Measurements from ENCODE around the gene MYO1E.

MYO1E gene

GRCh38 chr15:59194639-59195325, 177.9 kb downstream of the MYO1E start:
- no peak for DNase-seq (ENCODE audit: low spot score)

- no peak for DNase-seq (ENCODE audit: low spot score)
Measured at GRCh38 chr15:59191855-59192237, 180.8 kb downstream of the MYO1E start.

DNA sequence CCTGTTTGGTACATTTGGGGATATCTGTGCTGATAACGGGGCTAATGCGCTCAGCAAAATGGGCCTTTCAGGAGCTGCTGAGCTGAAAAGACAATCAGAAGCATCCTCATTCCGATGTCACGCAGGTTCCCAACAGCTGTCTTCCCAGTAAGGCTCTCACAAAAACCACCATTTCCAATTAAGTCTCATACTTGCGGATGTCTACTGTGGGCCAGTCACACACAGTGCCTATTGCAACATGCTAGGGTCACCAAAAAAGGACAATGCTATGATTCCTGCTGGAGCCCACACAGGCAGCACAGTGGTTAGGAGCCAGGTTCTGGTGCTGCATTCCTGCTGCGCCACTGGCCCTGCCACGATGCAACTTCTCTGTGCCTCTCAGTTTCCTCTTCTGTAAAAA, 182.4 kb downstream of the MYO1E start:
- DNase-seq (ENCODE audit: low spot score) = no peak

GRCh38 chr15:59189241-59189640, 183.4 kb downstream of the MYO1E start:
- DNase-seq (ENCODE audit: low spot score) = no peak

DNA sequence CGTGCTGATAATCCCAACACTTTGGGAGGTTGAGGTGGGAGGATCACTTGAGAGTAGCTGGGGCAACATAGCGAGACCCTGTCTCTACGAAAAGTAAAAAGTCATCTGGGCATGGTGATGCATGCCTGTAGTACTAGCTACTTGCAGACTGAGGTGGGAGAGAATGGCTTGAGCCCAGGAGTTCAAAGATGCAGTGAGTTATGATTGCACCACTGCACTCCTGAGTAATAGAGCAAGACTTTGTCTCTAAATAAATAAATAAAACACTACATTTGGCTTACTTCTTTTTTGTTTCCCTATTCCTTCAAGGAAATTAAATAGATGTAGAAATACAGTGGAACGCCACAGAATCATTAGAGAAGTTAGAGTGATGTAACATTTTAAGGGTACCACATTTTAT, 186.2 kb downstream of the MYO1E start:
- no peak for DNase-seq (ENCODE audit: low spot score)

- DNase-seq (ENCODE audit: low spot score) = no peak
Measured at GRCh38 chr15:59185725-59186124, 186.9 kb downstream of the MYO1E start.

GRCh38 chr15:59180945-59181600, 191.6 kb downstream of the MYO1E start:
- DNase-seq (ENCODE audit: low spot score) = no peak

GRCh38 chr15:59179717-59180116, 193.0 kb downstream of the MYO1E start:
- DNase-seq (ENCODE audit: low spot score) = no peak

DNA sequence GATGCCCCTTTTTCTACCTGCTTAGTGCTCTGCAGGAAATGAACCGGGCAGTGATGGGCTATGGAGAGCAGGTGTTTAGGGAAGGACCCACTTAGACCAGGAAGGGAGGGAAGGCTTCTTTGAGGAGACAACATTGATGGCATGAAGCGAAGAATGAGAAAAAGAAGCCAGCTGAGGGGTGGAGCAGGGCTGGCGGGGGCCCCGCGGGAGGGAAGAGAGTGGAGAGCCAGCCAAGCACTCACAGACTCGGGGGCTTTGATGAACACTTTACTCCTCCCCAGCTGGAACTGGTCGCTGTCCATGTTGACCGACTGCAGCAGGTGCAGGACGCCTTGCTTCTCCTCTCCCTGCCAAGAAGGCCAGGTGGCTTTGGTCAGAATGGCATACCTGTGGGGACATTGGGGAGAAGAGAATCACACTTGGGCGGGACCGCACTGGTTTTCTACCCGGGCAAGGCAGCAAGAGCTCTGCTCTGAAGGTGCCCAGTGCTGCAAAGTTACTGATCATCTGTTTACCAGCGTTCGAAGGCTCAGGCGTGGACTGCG, 194.4 kb downstream of the MYO1E start:
- no peak for DNase-seq (ENCODE audit: low spot score)

GRCh38 chr15:59177317-59177660, 195.4 kb downstream of the MYO1E start:
- DNase-seq (ENCODE audit: low spot score) = no peak

- no peak for DNase-seq (ENCODE audit: low spot score)
Measured at GRCh38 chr15:59176653-59177316, 195.9 kb downstream of the MYO1E start.

DNA sequence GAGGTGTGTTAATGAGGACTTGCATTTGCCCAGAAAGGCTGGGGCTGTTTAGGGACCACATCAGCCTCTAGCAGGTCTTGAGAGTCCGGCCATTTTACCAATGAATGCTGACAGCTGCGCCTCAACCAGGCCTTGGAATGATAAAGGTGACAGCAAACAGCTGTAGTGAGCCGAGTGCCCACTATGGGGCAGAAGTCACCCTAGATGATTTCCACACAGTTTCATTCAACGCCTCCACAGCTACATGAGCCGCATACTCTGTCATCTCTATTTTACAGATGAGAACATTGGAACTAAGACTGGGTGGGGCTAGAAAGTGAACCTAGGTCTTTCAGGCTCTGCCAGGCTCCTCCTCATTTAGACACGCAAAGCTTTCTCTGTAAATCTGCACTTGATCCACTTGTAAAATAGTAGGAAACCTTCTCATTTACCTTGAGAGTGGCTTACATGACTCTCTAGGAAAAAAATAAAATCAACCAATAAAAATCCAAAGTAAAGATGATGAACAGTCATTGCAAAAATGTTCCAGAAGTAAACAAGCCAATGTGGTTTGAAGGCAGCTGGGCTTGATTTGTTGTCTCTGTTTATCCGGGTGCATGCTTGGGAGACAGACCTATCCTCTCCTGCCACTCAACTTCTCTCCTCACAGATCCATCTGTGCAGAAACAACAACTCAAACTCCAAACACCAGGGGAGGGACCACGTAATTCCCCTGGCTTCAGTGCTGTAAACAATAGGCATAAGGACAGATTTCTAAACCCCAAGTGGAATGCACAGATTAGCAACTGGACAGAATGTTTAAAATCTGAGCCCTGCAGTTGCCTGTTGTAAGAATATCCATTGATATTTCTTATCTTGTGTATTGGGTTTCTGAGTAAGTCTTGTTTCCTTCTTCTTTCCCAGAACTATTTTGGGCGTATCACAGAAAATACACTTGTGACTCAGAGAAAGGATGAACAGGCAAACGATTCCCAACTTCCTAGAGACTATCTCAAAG, 197.5 kb downstream of the MYO1E start:
- peak; percentile 76 for DNase-seq (ENCODE audit: low spot score)

DNA sequence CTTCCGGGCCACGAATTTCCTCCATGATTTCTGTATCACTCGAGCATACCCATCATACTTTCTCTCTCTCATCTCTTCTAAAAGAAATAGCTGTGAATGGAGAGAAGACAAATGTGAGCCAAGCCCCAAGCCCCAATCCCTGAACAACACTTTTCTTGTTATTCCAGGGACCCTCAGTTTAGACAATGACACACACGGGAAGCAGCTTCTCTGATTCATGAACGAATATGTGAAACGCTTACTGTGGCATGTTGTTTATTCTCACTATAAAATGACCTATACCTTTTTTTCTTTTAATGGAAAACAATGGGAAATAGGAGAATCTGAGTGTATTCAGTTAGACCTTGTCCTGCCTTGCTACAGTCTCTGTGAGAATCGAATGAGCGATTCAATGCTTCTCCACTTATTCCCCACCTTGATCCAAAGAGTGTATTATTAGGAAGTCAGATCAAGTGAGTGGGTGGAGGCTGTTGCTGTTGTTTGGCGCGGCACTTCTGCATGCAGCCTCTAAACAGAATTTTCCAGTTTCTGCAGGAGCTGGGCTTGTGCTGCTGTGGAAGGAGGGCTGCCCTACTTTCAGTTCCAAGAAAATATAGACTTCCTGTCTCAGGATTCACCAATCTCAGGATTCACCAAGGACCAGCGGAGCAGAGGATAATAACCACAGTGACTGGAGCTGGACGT, 198.4 kb downstream of the MYO1E start:
- DNase-seq (ENCODE audit: low spot score) = no peak

DNA sequence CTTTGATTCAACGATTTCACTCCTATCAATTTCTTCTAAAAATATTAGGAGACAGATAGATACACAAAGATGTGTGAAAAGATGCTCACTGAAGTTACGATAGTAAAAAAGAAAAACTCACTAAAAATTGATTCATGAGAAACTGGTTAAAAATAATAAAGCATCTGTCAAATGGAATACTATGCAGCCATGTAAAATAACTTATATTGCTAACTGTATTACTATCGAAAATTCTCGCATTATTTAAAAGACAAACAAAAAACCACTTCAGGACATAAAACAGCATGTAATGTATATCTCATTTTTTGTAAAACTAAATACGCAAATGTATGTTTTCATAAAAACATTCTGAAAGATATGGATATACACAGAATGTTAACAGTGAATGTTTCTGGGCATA, 199.5 kb downstream of the MYO1E start:
- no peak for DNase-seq (ENCODE audit: low spot score)

GRCh38 chr15:59172289-59172901, 200.3 kb downstream of the MYO1E start:
- DNase-seq (ENCODE audit: low spot score) = no peak

DNA sequence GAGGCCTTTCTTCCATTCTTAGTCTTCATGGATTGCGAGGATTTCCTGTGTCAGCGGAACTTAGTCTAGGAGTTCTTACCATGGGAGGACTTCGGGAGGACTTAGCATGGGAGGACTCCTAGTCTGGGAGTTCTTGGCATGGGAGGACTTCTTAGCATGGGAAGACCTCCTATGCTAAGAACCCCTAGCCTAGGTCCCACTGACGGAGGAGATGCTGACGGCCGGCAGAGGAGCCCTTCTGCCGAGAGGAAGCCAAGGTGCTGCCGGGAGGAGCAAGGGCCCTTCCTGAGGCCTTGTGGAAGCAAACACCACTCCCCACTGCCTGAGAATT, 201.6 kb downstream of the MYO1E start:
- DNase-seq (ENCODE audit: low spot score) = no peak

DNA sequence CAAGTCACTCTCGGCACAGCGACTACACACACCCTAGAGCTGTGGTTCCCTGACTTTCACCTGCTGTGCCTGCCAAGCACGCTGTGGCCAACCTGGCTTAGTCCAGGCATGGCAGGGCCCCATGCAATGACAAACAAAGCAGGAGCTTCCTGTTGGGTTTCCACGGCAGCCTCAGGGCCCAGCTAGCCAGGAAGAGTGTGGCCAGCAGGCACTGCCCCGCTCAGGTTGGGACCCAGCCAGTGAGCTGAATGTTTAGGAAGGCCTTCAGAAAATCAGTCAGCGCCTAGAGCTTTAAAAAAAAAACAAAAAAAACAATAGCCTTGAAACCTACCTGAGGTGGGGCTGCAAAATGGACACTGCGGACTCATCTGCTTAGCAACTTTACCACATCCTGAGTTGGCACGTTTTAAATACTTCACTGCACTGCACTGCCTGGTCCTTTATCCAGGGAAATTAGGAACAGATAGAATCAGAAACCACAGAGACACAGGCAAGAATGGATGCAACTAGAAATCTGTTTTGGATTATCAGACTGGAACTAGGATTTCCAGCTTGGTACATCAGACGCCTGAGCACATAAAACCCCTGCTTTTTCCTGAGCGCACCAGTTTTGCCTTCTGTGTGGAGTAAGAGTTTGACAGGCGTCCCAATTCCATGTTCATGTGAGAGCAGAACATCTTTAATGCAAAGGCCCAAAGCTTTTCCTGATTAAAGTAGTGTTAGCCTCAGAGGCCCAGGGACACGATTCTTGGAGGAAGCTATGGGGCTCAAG, 202.2 kb downstream of the MYO1E start:
- no peak for DNase-seq (ENCODE audit: low spot score)

DNA sequence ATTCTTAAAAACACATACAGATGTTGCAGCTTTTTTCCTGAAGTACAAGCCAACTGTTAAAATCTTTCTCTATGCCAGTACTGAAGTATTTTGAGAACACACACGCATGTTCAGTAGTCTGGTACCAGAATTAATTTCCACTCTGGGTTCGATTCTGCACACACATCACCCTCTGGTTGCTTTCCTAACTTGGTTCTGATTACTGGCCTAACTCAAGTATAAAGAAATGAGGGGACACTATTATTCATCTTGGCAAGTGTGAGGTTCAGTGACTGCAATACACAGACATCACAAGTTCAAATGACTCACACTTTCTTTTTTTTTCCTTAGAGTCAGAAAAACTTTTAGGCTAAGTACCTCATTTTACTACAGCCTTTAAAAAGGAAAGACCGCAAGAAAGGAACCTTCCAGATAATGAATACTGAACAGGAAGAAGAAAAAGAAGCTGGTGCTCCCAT, 203.4 kb downstream of the MYO1E start:
- no peak for DNase-seq (ENCODE audit: low spot score)

GRCh38 chr15:59168536-59168935, 204.1 kb downstream of the MYO1E start:
- DNase-seq (ENCODE audit: low spot score) = no peak

- no peak for DNase-seq (ENCODE audit: low spot score)
Measured at GRCh38 chr15:59166601-59167265, 205.9 kb downstream of the MYO1E start.
